Large intestine (tissue), 3 donors: ENCODE measurements around the gene CAPN7. TPM values are rescaled to one million over a fixed set of nuclear protein-coding genes. Genes with fewer than 3 reads are reported as not detected.

Source experiments
- DNase-seq, 2 donors: peaks; one replicate each; pipeline versions ENCODE4 v3.0.0 to v3.0.0-alpha.2; 2013
- H3K27ac ChIP-seq: one replicate; pipeline ENCODE4 v1.5.1; 2013; ENCODE audit warnings: low read length
- H3K27me3 ChIP-seq: 2 replicates; pipeline ENCODE4 v1.6.1; 2013; ENCODE audit warnings: low read length; ENCODE audit not compliant: control insufficient read depth, insufficient read depth
- H3K36me3 ChIP-seq: 2 replicates; pipeline ENCODE4 v1.6.1; 2013; ENCODE audit warnings: low read length; ENCODE audit not compliant: control insufficient read depth, insufficient read depth
- H3K4me1 ChIP-seq: one replicate; pipeline ENCODE4 v1.6.1; 2013; ENCODE audit warnings: low read length; ENCODE audit not compliant: control insufficient read depth, insufficient read depth
- H3K4me3 ChIP-seq: one replicate; pipeline ENCODE4 v1.5.1; 2013; ENCODE audit warnings: low read length
- H3K9me3 ChIP-seq: one replicate; pipeline ENCODE4 v1.6.1; 2013; ENCODE audit warnings: mild to moderate bottlenecking, low read depth, low read length, moderate library complexity; ENCODE audit not compliant: control insufficient read depth
- WGBS: methylation state at CpG from one replicate; pipeline ENCODE4 v1.1.5; 2013; ENCODE audit warnings: low lambda C conversion rate; ENCODE audit not compliant: insufficient coverage; 5-methylcytosine and 5-hydroxymethylcytosine counted together
- polyA plus RNA-seq: library from polyadenylated mRNA; unstranded; fragments of 120-200 nt; gene quantifications from one replicate; pipeline ENCODE4 v1.2.1, GENCODE V29; 2013

CAPN7 gene
- polyA plus RNA-seq, 1 donor, result 46.7 TPM

- WGBS, result 100% methylated on average over 1 of the region's 7 CpGs
- Histone ChIP-seq H3K27me3 (no peaks in the 10 kb centered on the region), H3K4me1 (no peaks in the 10 kb centered on the region), H3K27ac (no peak overlapping the region), H3K9me3 (no peaks in the 10 kb centered on the region), H3K36me3 (no peaks in the 10 kb centered on the region), H3K4me3 (no peak overlapping the region)
- DNase-seq, result no peak
These were observed 66.6 kb downstream of the CAPN7 start for GRCh38 chr3:15272426-15273196.

GRCh38 chr3:15273227-15273626, 67.2 kb downstream of the CAPN7 start:
- Histone ChIP-seq H3K9me3 (no peaks in the 10 kb centered on the region), H3K4me3 (no peak overlapping the region), H3K27ac (no peak overlapping the region), H3K27me3 (no peaks in the 10 kb centered on the region), H3K36me3 (no peaks in the 10 kb centered on the region), H3K4me1 (no peaks in the 10 kb centered on the region)
- WGBS, result 100% methylated on average over 1 of the region's 5 CpGs
- no peak for DNase-seq

- H3K27ac ChIP-seq, result no peak overlapping the region
- H3K36me3 ChIP-seq, result no peaks in the 10 kb centered on the region
- H3K4me3 ChIP-seq, result no peak overlapping the region
- H3K9me3 ChIP-seq, result no peaks in the 10 kb centered on the region
- no peaks in the 10 kb centered on the region for H3K4me1 ChIP-seq
- no peaks in the 10 kb centered on the region for H3K27me3 ChIP-seq
- no peak for DNase-seq
- 100% methylated on average over 1 of the region's 11 CpGs for WGBS
These were observed 70.1 kb downstream of the CAPN7 start for GRCh38 chr3:15276028-15276724.

- Histone ChIP-seq H3K4me1 (no peaks in the 10 kb centered on the region), H3K27ac (no peak overlapping the region), H3K4me3 (no peak overlapping the region), H3K27me3 (no peaks in the 10 kb centered on the region), H3K9me3 (no peaks in the 10 kb centered on the region), H3K36me3 (no peaks in the 10 kb centered on the region)
- WGBS, result no CpG with 5 or more reads among the region's 13 CpGs
- no peak for DNase-seq
These were observed 71.9 kb downstream of the CAPN7 start for GRCh38 chr3:15277861-15278500.

GRCh38 chr3:15279205-15279604, 73.2 kb downstream of the CAPN7 start:
- Histone ChIP-seq H3K27me3 (no peaks in the 10 kb centered on the region), H3K4me3 (no peak overlapping the region), H3K27ac (no peak overlapping the region), H3K9me3 (no peaks in the 10 kb centered on the region), H3K4me1 (no peaks in the 10 kb centered on the region), H3K36me3 (no peaks in the 10 kb centered on the region)
- WGBS, result no CpG with 5 or more reads among the region's 4 CpGs
- DNase-seq, result no peak

- Histone ChIP-seq H3K27ac (no peak overlapping the region), H3K36me3 (no peaks in the 10 kb centered on the region), H3K9me3 (no peaks in the 10 kb centered on the region), H3K4me1 (no peaks in the 10 kb centered on the region), H3K27me3 (no peaks in the 10 kb centered on the region), H3K4me3 (no peak overlapping the region)
- DNase-seq, result no peak
- no CpG with 5 or more reads among the region's 12 CpGs for WGBS
These were observed 73.8 kb downstream of the CAPN7 start for GRCh38 chr3:15279671-15280402.

- no peaks in the 10 kb centered on the region for H3K27me3 ChIP-seq
- no peaks in the 10 kb centered on the region for H3K36me3 ChIP-seq
- H3K9me3 ChIP-seq, result no peaks in the 10 kb centered on the region
- no peaks in the 10 kb centered on the region for H3K4me1 ChIP-seq
- DNase-seq, result peak; percentile 54 to 72
- no CpG with 5 or more reads among the region's 10 CpGs for WGBS
- no peak overlapping the region for H3K4me3 ChIP-seq
- H3K27ac ChIP-seq, result no peak overlapping the region
These were observed 74.9 kb downstream of the CAPN7 start for GRCh38 chr3:15280853-15281532.

- no peak overlapping the region for H3K27ac ChIP-seq
- H3K36me3 ChIP-seq, result no peaks in the 10 kb centered on the region
- H3K4me3 ChIP-seq, result no peak overlapping the region
- no CpG with 5 or more reads among the region's 9 CpGs for WGBS
- no peaks in the 10 kb centered on the region for H3K4me1 ChIP-seq
- DNase-seq, result no peak
- no peaks in the 10 kb centered on the region for H3K27me3 ChIP-seq
- no peaks in the 10 kb centered on the region for H3K9me3 ChIP-seq
These were observed 75.8 kb downstream of the CAPN7 start for GRCh38 chr3:15281817-15282216.

GRCh38 chr3:15283702-15284101, 77.7 kb downstream of the CAPN7 start:
- Histone ChIP-seq H3K9me3 (no peaks in the 10 kb centered on the region), H3K4me1 (no peaks in the 10 kb centered on the region), H3K27ac (no peak overlapping the region), H3K4me3 (no peak overlapping the region), H3K36me3 (no peaks in the 10 kb centered on the region), H3K27me3 (no peaks in the 10 kb centered on the region)
- no peak for DNase-seq
- no CpG with 5 or more reads among the region's 1 CpG for WGBS
